Activated CD8-positive, alpha-beta memory T cell treated with anti-CD3 and anti-CD28 coated beads for 24 hours (primary cell): ENCODE measurements around the gene COL6A1.

Source experiments
- DNase-seq: peaks from one replicate; pipeline ENCODE4 v3.0.0-alpha.2; 2020

COL6A1 gene

GRCh38 chr21:46006547-46007491, 25.2 kb downstream of the COL6A1 start:
- DNase-seq = no peak

GRCh38 chr21:46007492-46007868, 25.9 kb downstream of the COL6A1 start:
- DNase-seq = no peak

GRCh38 chr21:46008893-46009621, 27.5 kb downstream of the COL6A1 start:
- no peak for DNase-seq

GRCh38 chr21:46009951-46010705, 28.6 kb downstream of the COL6A1 start:
- no peak for DNase-seq

- DNase-seq = peak; percentile 52
Observed at GRCh38 chr21:46011267-46011967, 29.8 kb downstream of the COL6A1 start.

- no peak for DNase-seq
Observed at GRCh38 chr21:46012154-46012553, 30.6 kb downstream of the COL6A1 start.

GRCh38 chr21:46014828-46015227, 33.3 kb downstream of the COL6A1 start:
- DNase-seq = no peak

- DNase-seq = no peak
Observed at GRCh38 chr21:46017148-46017547, 35.6 kb downstream of the COL6A1 start.

- no peak for DNase-seq
Observed at GRCh38 chr21:46017695-46018094, 36.1 kb downstream of the COL6A1 start.

GRCh38 chr21:46018615-46019014, 37.0 kb downstream of the COL6A1 start:
- DNase-seq = no peak

GRCh38 chr21:46020581-46020980, 39.0 kb downstream of the COL6A1 start:
- no peak for DNase-seq

GRCh38 chr21:46021398-46021797, 39.8 kb downstream of the COL6A1 start:
- DNase-seq = no peak

- DNase-seq = peak; percentile 52
Observed at GRCh38 chr21:46021978-46022544, 40.5 kb downstream of the COL6A1 start.

- DNase-seq = no peak
Observed at GRCh38 chr21:46022551-46023525, 41.3 kb downstream of the COL6A1 start.

- DNase-seq = no peak
Observed at GRCh38 chr21:46023555-46023954, 42.0 kb downstream of the COL6A1 start.

- no peak for DNase-seq
Observed at GRCh38 chr21:46024141-46024540, 42.6 kb downstream of the COL6A1 start.

GRCh38 chr21:46025113-46025770, 43.7 kb downstream of the COL6A1 start:
- peak; percentile 59 for DNase-seq

- no peak for DNase-seq
Observed at GRCh38 chr21:46027851-46028493, 46.4 kb downstream of the COL6A1 start.

GRCh38 chr21:46028573-46029091, 47.1 kb downstream of the COL6A1 start:
- DNase-seq = no peak
